GM19468 (cell line): ENCODE results near the gene FLT1.

Experiments used
- ATAC-seq: cut with Tn5 transposase; IDR thresholded peaks from one replicate; pipeline ENCODE4 v1.9.1; 2021; ENCODE audit warnings: mild to moderate bottlenecking, moderate library complexity, moderate number of reproducible peaks; ENCODE audit not compliant: unreplicated experiment; ENCODE audit errors: extremely low read depth

FLT1 gene

GRCh38 chr13:28492569-28493367, 2.2 kb downstream of the FLT1 start:
- ATAC-seq, result no peak

DNA sequence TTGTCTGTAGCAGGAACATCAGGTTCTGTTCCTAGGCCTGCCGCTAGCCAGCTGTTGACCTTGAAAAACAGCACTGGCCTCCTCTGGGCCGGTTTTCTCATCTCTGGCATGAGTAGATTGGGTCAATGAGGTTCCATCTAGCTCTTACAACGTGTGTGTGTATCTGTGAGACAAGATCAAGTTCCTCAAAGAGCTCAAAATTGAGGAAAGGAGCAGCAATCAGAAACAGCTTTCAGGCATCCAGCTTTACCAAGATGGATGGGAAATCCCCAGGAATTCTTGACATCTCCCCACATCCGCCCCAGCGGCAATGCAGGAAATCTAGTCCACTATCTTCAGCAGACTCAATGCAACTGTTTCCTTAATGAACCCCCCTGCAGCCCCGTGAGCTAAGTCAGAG, 4.9 kb downstream of the FLT1 start:
- no peak for ATAC-seq

DNA sequence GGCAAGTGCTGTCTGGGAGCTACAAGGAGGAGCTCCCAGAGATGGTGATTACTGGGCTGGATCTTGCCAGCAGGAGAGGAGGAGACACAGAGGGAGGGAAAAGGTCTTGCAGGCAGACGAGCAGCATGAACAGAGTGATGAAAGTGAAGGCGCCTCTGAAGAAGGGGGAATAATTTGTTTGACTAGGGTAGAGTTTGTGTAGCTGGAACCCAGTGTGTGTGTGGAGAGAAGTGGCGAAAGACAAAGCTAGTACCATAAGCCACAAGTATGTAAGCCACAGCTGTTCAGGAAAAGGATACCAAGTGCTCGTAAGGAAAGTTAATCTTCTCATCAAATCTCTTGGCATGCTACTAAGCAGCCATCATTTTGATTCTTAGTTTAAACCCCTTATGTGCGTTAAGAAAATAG, 5.4 kb downstream of the FLT1 start:
- ATAC-seq, result no peak

DNA sequence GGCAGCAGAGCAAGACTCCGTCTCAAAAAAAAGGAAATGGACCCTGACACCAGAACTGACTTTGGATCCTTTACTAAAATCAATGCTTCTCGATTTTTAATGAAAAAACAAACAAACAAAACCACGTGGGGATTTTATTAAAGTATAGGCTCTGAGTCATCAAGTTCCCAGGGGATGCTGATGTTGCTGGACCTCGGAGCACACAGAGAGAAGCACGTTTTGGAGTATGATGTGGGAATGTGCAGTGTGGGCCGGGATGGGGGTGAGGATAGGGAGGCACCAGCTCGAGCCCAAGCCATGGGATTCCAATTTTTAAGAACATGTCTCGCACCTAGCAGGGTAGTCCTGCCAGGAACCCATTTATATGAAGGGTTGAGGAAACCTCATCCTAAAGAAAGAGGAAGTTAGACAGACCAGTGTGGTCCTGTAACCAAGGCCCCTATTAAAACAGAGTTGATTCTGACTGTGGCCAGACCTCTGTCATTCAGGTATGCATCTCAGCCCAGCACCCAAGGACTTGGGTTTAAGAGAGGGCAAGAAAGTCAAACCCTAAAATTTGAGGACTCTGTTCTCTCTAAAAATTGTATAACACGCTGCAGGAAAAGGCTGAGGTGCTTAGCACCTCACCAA, 6.4 kb downstream of the FLT1 start:
- no peak for ATAC-seq

- no peak for ATAC-seq
Measured at GRCh38 chr13:28485996-28486543, 8.9 kb downstream of the FLT1 start.

DNA sequence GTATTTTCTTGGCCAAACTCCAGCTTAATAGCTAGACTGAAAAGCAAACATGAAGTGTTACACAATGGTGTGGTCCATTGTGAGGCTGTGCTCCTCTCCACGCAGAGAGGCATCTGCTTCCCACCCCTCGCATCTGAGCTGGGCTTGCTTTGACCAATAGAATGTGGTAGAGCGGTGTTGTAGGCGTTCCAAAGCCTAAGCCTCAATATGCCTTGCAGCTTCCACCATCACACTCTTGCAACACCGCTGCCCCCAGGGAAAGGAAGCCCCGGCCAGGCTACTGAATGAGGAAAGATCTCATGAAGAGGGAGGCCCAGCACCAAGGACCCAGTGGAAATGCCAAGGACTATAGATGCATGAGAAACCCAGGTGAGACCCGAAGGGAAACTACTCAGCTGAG, 9.4 kb downstream of the FLT1 start:
- no peak for ATAC-seq

DNA sequence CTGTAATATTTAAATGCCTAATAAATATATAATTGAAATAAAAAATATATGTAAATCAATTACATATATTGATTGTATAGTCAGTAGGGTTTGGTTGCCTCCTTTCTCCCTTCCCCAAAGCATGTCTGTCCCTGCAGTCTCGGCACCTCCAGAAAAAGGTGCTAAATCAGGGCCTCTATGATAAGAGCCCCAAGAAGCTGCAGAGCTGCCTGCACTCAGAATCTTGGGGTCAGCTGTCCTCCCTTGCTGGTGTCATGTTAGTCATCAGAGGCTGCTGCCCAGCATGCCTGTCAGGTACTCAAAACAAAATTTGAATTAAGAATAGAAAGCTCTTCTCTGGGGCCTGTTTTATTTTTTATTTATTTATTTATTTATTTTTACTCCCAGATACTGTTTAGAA, 9.8 kb downstream of the FLT1 start:
- ATAC-seq, result no peak

DNA sequence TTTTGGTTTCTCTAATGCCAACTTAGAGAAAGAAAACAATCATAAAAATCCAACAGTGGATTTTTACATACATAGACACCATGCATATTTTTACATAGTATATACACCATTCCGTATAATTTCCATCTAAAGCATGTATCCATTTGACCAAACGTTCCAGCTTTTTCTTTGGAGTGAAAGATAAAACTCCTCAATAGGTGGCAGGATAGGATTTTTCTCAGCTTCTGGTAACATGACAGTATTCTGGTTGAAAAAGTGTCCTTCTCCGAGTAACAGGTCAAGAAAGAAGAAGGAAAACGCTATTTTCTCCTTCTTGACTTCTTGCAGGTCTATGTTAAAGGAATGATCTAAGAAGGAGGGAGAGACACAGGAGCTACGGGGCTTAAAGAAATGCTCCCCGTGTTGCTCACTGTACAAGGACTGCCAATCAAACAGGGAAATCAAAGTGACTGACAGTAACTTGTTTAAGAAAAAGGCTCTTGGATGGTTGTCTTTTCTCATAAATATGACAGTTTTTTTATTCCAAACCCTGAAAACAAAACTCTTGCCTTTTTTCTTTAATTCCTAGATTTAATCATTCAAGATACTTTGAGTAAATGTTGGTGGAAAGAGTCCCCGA, 11.5 kb downstream of the FLT1 start:
- no peak for ATAC-seq

- ATAC-seq, result no peak
Measured at GRCh38 chr13:28479005-28479404, 15.9 kb downstream of the FLT1 start.

DNA sequence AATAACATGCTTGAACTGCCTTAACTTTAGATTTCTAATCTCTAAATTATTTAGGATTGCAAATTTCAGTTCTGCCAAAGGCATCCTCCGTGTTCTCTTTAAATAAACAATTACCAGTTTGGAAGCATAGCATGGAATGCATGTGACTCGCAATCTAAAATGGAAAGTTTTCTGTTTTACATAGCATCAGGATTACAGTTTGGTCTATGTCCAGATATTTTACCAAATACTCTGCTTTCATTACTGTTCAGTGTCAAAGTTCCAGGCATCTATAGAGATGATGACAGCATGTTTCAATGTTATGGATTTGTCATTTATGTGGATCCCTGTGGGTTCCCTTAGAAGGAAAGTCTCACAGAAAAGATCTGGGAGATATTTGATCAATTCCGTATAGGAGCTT, 16.8 kb downstream of the FLT1 start:
- no peak for ATAC-seq

DNA sequence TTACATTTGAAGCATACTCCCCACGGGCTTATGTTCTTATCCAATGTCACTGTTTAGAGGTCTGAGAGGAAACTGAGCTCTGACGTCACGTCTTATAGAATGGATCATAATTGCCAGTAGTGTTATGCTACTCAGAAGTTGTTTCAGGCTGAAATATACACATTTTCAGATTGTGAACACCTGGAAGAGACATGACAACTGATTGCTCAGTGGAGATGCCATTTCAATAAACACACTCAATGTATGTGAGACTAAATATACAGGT, 17.3 kb downstream of the FLT1 start:
- ATAC-seq, result no peak

GRCh38 chr13:28476919-28477708, 17.8 kb downstream of the FLT1 start:
- no peak for ATAC-seq

DNA sequence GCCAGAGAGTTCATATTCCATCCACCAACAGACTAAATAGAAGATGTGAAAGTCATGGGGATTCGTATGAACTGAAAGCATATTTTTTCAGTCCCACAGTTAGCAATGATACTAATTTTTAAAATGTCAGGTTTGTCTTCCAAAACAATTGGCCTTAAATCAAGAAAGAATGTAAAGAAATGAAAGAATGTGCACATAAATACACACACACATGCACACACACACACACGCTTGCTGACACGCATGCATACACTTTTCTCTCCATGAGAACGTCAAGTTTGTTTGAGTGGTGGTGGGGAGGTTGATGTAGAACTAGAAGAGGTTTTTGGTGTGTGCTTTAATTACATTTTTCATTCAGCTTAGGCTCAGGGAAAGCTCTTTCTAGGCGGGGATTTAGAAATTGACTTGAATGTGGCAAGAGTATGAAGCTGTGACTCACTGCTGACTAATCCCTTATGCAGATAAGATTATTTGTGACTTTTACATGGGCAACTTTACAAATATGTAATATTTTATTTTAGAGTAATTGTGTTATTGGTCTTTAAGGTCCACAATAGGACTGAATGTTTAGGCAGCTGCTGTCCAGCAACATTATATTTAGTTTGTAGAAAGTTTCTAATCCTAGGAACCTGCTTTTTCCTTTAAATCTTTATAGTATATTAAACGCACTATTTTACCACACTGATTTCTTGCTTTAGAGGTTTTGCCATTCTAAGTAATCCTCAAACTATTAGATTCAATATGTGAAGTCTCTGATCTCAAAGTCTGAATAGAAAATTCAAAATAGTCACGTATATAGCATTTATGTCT, 18.8 kb downstream of the FLT1 start:
- no peak for ATAC-seq

DNA sequence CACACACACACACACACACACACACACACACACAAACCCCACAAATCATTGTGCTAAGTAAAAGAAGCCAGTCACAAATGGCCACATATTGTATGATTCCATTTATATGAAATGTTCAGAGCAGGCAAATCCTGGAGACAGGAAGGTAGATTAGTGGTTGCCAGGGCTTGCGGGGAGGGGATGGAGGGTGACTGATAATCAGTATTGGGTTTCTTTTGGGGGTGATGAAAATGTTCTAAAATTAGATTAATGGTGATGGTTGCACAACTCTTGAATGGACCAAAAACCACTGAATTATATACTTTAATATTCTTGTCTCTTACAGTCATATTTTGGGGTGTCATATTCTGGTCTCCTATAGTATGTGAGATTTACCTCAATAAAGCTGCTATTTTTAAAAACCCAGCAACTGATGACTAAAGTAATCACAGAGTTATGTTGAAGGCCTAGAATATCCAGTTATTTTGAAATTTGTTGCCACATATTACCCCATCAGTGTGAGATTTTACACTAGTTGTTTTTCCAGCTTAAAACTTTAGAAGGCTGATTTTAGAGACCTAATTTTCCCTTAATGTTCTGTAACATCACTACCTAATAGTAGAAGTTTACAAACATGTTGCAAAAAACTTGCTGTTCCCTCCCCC, 20.3 kb downstream of the FLT1 start:
- no peak for ATAC-seq

DNA sequence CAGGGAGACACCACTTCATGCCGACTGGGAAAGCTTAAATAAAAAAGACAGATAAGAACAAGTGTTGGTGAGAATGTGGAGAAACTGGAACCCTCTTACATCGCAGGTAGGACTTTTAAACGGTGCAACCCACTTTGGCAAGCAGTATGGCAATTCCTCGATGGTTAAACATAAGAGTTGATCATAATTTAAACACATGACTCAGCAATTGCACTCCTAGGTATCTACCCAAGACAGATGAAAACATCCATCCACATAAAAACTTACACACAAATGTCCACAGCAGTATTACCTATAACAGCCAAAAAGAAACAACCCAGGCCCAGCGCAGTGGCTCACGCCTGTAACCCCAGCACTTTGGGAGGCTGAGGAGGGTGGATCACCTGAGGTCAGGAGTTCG, 21.9 kb downstream of the FLT1 start:
- no peak for ATAC-seq

- ATAC-seq, result no peak
Measured at GRCh38 chr13:28471421-28471820, 23.5 kb downstream of the FLT1 start.

GRCh38 chr13:28470296-28470695, 24.6 kb downstream of the FLT1 start:
- no peak for ATAC-seq

DNA sequence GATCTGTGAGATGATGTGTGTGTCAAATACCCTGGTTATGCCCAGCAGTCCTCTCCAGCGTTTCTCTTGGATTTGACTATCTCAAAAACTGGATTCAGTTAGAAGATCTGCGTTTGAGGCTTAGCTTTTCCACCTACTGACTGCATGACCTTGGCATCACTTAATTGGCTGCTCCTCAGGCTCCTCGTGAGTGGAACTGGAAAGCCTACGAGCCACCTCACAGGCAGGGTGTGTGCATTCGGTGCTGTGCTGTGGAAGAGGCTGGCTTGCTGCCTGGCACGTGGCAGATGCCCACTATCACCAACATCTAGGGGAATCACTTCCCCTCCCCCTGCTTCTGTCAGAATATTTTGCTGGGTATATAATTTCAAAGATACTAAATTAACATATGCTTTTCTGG, 25.6 kb downstream of the FLT1 start:
- ATAC-seq, result no peak
